A673 (cell line): ENCODE data around the gene RMI2. TPM values are rescaled to one million over a fixed set of nuclear protein-coding genes. Genes with fewer than 3 reads are reported as not detected.

Experiments used
- Bru-seq: library from RNA; stranded (reverse); fragments of 400-500 nt; gene quantifications from one replicate; lab custom pipeline; 2021; lab: Mats Ljungman, UMichigan
- BruChase-seq, 2 experiments: library from RNA; stranded (reverse); fragments of 400-500 nt; gene quantifications; one replicate each; lab custom pipeline; 2021; lab: Mats Ljungman, UMichigan
- BruUV-seq: library from RNA; stranded (reverse); fragments of 400-500 nt; replicated peaks from 2 replicates; lab custom pipeline; 2021; lab: Mats Ljungman, UMichigan
- CTCF ChIA-PET: fragments of 300-600 bp; sonication (Branson Sonifier 250); formaldehyde crosslinking; loops from one replicate; lab custom pipeline; 2022; ENCODE audit warnings: antibody characterized with exemption; lab: Charles Lee
- POLR2A ChIA-PET: fragments of 300-600 bp; sonication (Branson Sonifier 250); formaldehyde crosslinking; loops from one replicate; lab custom pipeline; 2022; ENCODE audit warnings: antibody characterized with exemption; ENCODE audit not compliant: low non-redundant PET; lab: Charles Lee
- DNase-seq: peaks from one replicate; pipeline ENCODE4 v3.0.0-alpha.2; 2015; ENCODE audit warnings: low spot score
- H3K27ac ChIP-seq: fragments of 200-600 bp; sonication (generic); 2 replicates; pipeline ENCODE4 v1.5.1; 2016; ENCODE audit warnings: mixed run types, low read depth, mild to moderate bottlenecking, mixed read lengths, antibody characterized with exemption, low read length; ENCODE audit not compliant: poor library complexity, severe bottlenecking
- H3K27me3 ChIP-seq: fragments of 200-600 bp; sonication (generic); replicated peaks from 2 replicates; pipeline ENCODE4 v1.6.1; 2017; ENCODE audit warnings: mixed run types, low read depth, mild to moderate bottlenecking, mixed read lengths, antibody characterized with exemption, low read length; ENCODE audit not compliant: insufficient read depth, poor library complexity
- H3K36me3 ChIP-seq: fragments of 200-600 bp; sonication (generic); 2 replicates; pipeline ENCODE4 v1.6.1; 2016; ENCODE audit warnings: mixed run types, mild to moderate bottlenecking, mixed read lengths, antibody characterized with exemption, low read length; ENCODE audit not compliant: insufficient read depth, poor library complexity, severe bottlenecking
- H3K4me1 ChIP-seq: fragments of 200-600 bp; sonication (generic); 2 replicates; pipeline ENCODE4 v1.6.1; 2017; ENCODE audit warnings: mixed run types, mild to moderate bottlenecking, mixed read lengths, antibody characterized with exemption, low read length; ENCODE audit not compliant: insufficient read depth, poor library complexity, severe bottlenecking
- H3K4me3 ChIP-seq: fragments of 200-600 bp; sonication (generic); 2 replicates; pipeline ENCODE4 v1.5.1; 2016; ENCODE audit warnings: low read depth, mixed run types, mild to moderate bottlenecking, mixed read lengths, low read length; ENCODE audit not compliant: poor library complexity, severe bottlenecking
- H3K9me3 ChIP-seq: fragments of 200-600 bp; sonication (generic); 2 replicates; pipeline ENCODE4 v1.6.1; 2016; ENCODE audit warnings: mixed run types, low read depth, mild to moderate bottlenecking, mixed read lengths, antibody characterized with exemption, low read length; ENCODE audit not compliant: poor library complexity, severe bottlenecking
- CTCF ChIP-seq: fragments of 300-800, 200-600 bp; sonication (generic); conservative IDR thresholded peaks from 2 replicates; pipeline ENCODE4 v1.5.1; 2017; ENCODE audit warnings: low read depth, mild to moderate bottlenecking, antibody characterized with exemption, low read length, moderate library complexity, mixed read lengths
- EZH2 ChIP-seq: fragments of 200-600 bp; sonication (generic); IDR thresholded peaks from 2 replicates; pipeline ENCODE4 v1.6.1; 2017; ENCODE audit warnings: borderline replicate concordance, low read depth, mild to moderate bottlenecking, mixed read lengths, antibody characterized with exemption, low read length; ENCODE audit not compliant: poor library complexity, severe bottlenecking
- intact Hi-C: fragments of 100-400 bp; cut with micrococcal nuclease; formaldehyde crosslinking; loops from one replicate; pipeline ENCODE4 v1.10.0; 2022; ENCODE audit not compliant: unreplicated experiment
- long read RNA-seq: library from polyadenylated mRNA; stranded (forward); transcript quantifications from one replicate; pipeline ENCODE4 v2.0.0, GENCODE V29; 2022
- total RNA-seq: library from RNA; stranded (reverse); gene quantifications from 2 replicates; pipeline ENCODE4 v1.2.3, GENCODE V29; 2021

The RMI2 gene
- total RNA-seq, result 28.5 and 38.4 TPM in 2 replicates
- percentile 43 among the genes with signal in this experiment for Bru-seq, nascent RNA
- BruChase-seq, experiment 1, labeled RNA remaining after a 2-hour chase, result percentile 41 among the genes with signal in this experiment
- percentile 44 among the genes with signal in this experiment for BruChase-seq, experiment 2, labeled RNA remaining after a 6-hour chase
- long read RNA-seq, transcript RMI2-201 (2 exons, 1,457 nt), result major isoform, 174 of 182 reads
- long read RNA-seq, partial matches to known transcripts, result 0 of 182 reads
- long read RNA-seq, other reads (novel, unspliced or antisense), result 4 of 182 reads

GRCh38 chr16:11345040-11345862 lies at the start of gene RMI2:
TSS of gene RMI2 (plus strand) at chr16:11345459. CDS start at chr16:11345472, 13 bp downstream.
- intact Hi-C loops, result no loop called here
- POLR2A ChIA-PET, result no interaction called here

DNA sequence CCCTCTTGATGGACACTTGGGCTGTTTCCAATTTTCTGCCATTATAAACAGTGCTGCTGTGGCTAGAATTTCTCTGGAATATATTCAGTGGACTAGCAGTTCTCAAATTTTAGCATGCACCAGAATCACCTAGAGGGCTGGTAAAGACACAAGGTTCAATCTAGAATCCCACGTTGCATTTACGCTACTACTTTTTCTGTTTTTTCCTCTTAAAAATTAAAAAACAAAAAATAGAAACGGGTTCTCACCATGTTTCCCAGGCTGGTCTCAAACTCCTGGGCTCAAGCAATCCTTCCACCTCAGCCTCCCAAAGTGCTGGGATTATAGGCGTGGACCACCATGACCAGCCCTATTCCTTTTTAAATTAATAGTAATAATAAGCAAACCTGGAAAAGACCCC lies 49.6 kb upstream of the RMI2 start:
- no peak for TF ChIP-seq CTCF
- TF ChIP-seq EZH2, result no peak
- no peak for DNase-seq
- H3K9me3 ChIP-seq, result no peaks in the 10 kb centered on the region
- H3K27me3 ChIP-seq, result no peaks in the 10 kb centered on the region
- no TSS peak for BruUV-seq
- H3K27ac ChIP-seq, result no peak overlapping the region
- CTCF ChIA-PET, result no interaction called here
- no peaks in the 10 kb centered on the region for H3K36me3 ChIP-seq
- intact Hi-C loops, result no loop called here
- POLR2A ChIA-PET, result no interaction called here
- no peaks in the 10 kb centered on the region for H3K4me1 ChIP-seq
- H3K4me3 ChIP-seq, result no peak overlapping the region

More at GRCh38 chr16:11345040-11345862, at the start of gene RMI2:
- Histone ChIP-seq H3K4me3 (peak within 1 kb of the TSS; percentile 82), H3K4me1 (peaks cover 30% of the 10 kb centered on the region), H3K36me3 (no peaks in the 10 kb centered on the region), H3K9me3 (no peaks in the 10 kb centered on the region), H3K27ac (peak within 1 kb of the TSS; percentile 72), H3K27me3 (no peaks in the 10 kb centered on the region)
- TSS peak; percentile 36 for BruUV-seq
- CTCF ChIA-PET, result no interaction called here
- DNase-seq, result peak; percentile 98
- no peak for TF ChIP-seq CTCF

DNA sequence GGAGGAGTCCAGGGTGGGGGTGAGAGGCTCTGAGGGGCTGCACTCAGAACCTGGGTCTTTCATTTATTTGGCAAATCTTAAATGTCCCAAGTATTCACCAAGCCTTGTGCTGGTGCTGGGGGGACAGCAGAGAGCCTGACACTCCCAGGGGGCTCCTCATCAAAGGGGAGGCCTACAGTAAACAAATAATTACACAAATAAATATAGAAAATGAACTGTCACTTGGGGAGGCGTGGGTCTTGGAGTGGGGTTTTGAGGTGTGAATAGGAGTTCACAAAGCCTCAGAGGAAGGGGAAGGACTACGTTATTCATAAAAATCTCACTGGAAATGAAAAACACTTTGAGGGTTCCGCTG lies 48.9 kb upstream of the RMI2 start:
- Histone ChIP-seq H3K4me1 (no peaks in the 10 kb centered on the region), H3K27ac (no peak overlapping the region), H3K27me3 (no peaks in the 10 kb centered on the region), H3K36me3 (no peaks in the 10 kb centered on the region), H3K4me3 (no peak overlapping the region), H3K9me3 (no peaks in the 10 kb centered on the region)
- ChIA-PET CTCF (no interaction called here), POLR2A (no interaction called here)
- BruUV-seq, result no TSS peak
- TF ChIP-seq EZH2 (no peak), CTCF (no peak)
- intact Hi-C loops, result no loop called here
- no peak for DNase-seq
